NCI-H1694 (cell line): ENCODE measurements around the gene AQR.
A peak's percentile ranks its signal among the peaks of the same experiment; 100 is the strongest.

Experiments
- DNase-seq: peaks from one replicate; lab custom pipeline; 2025; lab: John Stamatoyannopoulos, UW

The AQR gene

DNA sequence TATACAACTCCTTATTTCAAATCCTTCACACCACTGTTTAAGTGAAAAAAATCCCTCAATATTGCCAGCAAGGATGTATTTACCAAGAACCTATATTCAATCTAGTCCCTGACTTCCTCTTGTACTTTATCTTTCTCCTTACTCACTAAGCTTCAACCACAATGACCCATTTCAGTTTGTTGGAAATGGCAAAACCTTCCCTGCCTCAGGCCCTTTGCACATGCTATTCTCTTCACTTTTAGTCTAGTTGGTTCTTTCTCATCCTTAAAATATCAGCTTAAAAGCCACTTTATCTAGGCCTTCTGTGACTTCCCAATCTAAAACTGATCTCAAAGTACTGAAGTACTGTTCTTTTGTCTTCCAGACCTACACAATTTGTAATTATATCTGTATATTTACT lies 92.9 kb downstream of the AQR start:
- DNase-seq: no peak

DNA sequence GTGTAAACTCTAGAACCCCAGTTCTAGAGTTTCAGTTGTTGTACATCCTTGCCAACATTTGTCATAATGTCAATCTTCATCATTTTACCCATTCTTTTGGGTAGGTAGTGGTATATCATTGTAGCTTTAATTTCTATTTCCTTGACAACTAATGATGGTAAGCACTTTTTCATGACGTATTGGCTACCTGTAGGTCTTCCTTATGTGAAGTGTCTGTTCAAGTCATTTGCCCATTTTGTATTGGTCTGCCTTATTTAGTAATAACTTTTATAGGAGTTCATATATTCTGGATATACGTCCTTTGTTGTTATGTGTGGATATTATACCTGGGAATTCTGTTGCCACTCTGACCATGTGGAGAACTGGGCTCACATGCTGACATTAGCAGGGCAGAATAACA lies 100.4 kb downstream of the AQR start:
- DNase-seq: no peak

DNA sequence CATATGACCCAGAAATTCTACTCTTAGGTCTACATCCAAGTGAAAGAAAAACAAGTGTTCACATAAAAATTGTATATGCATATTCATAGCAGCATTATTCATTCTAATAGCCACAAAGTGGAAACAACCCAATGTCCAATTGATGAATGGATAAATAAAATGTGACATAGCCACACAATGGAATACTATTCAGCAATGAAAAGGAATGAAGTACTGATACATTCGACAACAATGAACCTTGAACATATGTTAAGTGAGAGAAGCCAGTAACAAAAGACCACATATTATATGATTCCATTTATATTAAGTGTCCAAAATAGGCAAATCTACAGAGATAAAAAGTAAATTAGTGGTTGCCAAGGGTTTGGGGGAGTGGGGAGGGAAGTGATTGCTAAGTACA lies 104.0 kb downstream of the AQR start:
- DNase-seq: no peak

DNA sequence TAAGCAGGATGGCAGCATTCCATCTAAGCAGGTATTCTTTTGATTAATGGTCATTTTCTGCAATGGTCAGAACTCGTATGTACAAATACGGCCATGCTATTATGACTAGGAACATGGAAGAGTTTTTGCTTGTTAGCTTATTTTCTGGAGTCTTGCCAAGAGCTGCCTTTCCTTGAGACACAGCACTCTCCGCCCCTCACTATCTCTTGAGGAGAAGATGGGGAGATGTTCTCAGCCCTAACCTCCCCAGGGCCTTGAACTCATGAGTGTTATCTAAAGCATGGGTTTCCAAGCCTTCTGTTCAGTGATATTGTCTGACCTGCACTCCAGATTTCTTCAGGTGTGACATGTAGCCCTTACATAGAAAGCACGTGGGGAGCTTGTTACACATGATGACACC lies 108.3 kb downstream of the AQR start:
- DNase-seq: no peak

DNA sequence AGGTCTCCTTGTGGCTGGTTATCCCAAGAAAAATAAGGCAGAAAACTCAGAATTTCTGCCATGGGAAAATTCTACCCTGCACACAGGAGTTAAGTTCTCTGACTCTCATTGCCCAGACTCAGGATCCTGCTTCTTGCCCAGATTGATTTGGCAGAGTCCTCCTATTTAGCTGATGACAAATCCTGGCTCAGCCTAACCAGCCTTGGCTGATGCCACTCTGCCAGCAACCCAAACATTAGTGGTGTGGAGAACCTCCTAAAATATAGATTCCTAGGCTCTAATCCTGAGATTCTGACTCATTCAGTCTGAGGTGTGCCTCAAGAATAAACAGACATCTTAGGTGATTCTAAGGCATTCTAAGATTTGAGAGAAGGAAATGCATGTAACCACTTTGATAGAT lies 113.6 kb downstream of the AQR start:
- DNase-seq: no peak

DNA sequence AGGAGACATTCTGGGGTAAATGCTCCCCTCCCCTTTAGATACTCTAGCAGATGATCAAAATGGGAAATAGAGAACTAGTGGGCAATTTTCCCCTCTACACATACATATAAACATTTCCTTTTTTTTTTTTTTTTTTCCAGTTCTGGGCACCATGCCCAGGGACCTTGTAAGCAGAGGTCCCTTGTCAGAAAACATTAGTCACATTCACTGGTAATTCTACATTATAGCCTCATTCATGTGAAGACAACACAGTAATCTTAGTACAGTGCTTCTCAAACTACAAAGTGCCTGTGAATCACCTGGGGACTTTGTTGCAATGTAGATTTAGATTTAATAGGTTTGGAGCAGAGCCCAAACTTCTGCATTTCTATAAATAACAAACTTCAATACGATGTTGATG lies 114.1 kb downstream of the AQR start:
- peak; percentile 89 for DNase-seq

GRCh38 chr15:34854232-34854631 lies 115.3 kb downstream of the AQR start:
- no peak for DNase-seq

GRCh38 chr15:34853001-34853758 lies 116.4 kb downstream of the AQR start:
- DNase-seq: no peak

- no peak for DNase-seq
Observed at GRCh38 chr15:34851751-34852150, 117.8 kb downstream of the AQR start.

- no peak for DNase-seq
Observed at GRCh38 chr15:34851007-34851406, 118.5 kb downstream of the AQR start.

- DNase-seq: no peak
Observed at GRCh38 chr15:34850121-34850520, 119.4 kb downstream of the AQR start.

- no peak for DNase-seq
Observed at GRCh38 chr15:34849364-34849959, 120.1 kb downstream of the AQR start.

- DNase-seq: no peak
Observed at GRCh38 chr15:34847598-34847997, 121.9 kb downstream of the AQR start.

GRCh38 chr15:34841262-34841725 lies 128.2 kb downstream of the AQR start:
- DNase-seq: no peak

GRCh38 chr15:34838282-34838681 lies 131.3 kb downstream of the AQR start:
- no peak for DNase-seq

- DNase-seq: no peak
Observed at GRCh38 chr15:34837246-34838016, 132.1 kb downstream of the AQR start.

DNA sequence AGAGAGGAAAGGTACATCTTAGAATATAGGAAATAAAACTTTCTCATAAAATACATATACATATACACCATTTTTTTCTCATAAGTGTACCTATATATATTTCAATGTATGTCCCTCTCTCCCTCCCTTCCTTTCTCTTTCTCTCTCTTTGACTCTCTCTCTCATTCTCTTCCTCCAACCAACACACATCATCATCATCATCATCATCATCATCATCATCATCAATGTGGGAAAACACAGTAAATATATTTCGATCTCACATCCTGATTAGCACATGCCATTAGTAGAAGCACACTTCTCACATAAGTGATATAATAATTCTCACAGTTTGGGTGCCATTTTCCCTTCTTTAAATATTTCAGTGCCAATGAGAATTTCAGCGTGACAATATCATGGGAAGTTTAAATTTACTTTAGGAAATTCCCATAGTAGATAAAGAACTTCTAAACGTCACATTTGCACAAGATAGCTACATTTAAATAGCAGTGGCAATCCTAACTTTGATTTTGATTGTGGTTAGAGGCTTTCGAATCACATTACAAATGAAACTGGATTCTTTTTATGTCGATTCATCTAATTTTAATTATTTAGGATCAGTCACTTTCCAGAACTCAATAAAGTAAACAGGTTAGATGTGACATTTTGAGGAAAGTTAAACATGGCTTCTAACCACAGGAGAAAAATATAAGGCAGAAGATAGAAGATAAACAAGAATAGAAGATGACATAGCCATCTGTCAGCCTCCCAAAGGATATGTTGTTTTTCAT lies 141.2 kb downstream of the AQR start:
- DNase-seq: no peak

DNA sequence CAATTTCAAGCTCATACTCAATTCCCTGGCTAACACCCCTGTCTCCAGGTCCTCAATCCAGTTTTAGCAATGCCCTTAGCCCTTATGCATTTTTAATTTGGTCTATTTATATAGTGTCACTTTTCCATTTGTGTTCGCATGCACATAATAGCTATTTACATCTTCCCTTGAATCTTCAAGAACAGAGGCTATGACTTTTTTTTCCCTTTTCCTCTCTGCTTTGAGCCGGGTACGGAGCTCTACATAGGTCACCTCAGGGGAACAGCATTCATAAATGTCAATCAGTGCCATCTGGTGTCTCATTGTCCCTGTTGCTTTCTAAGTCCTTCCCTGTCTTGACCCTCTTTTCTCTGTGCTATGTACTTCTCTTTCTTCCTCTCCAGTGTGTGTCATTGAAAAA lies 147.7 kb downstream of the AQR start:
- peak; percentile 71 for DNase-seq

DNA sequence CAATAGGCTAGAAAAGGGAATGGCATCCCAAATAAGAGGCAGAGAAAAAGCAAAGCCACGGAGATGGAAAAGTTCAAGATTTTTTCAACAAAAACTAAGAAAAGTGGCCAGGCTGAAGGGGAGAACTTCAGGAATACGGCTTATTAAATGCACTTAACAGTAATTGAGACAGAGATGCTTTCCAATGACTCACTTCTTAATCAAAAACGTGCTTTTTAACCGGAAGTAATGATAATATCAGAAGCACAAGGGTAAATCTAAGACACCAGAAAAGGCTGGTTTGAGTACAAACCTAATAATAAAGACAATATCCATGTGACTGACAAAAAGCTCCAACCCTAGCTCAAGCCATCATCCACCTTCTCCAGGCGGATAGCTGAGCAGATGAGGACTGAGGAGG lies 149.4 kb downstream of the AQR start:
- no peak for DNase-seq

GRCh38 chr15:34818526-34818925 lies 151.0 kb downstream of the AQR start:
- no peak for DNase-seq

DNA sequence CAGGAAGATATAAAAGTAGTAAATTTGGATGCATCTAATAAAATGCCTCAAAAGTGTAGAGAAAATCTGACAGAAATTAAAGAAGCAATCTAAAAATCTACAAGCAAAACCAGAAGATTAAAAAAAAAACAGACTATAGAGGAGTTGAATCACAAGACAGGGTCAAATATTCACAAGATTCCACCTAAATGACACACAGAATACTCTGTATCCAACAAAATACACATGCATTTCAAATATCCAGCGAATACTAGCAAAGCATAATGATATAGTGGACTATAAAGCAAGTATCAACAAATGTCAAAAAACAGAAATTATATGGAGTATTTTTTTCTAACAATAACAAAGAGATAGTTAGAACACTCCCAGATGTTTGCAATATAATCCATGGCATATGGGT lies 153.7 kb downstream of the AQR start:
- DNase-seq: no peak

- no peak for DNase-seq
Observed at GRCh38 chr15:34813446-34814190, 155.9 kb downstream of the AQR start.
